GM21786 (cell line): ENCODE data around the gene SLC35D2.
"Not testable (repeated sequence)": the region's sequence is repeated elsewhere in the genome, so short reads cannot be mapped to it uniquely, and the experiment has no call there.

Experiments
- ATAC-seq: cut with Tn5 transposase; IDR thresholded peaks from one replicate; pipeline ENCODE4 v1.9.1; 2021; ENCODE audit not compliant: unreplicated experiment

SLC35D2 gene

DNA sequence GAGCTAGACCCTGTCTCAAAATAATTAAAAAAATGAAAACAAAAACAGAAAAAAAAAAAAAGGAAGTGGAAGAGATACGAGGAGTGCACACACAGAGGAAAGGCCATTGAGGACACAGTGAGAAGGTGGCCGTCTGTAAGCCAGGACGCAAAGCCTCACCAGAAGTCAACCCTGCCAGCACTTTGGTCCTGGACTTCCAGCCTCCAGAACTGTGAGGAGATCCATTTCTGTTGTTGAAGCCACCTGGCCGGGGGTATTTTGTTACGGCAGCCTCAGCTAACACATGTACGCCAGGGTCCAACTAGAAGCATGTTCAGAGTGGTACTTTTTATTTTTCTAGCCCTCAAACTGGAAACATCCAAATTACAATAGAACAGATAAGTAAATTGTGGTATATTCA is 21.8 kb downstream of the SLC35D2 start:
- ATAC-seq = no peak

DNA sequence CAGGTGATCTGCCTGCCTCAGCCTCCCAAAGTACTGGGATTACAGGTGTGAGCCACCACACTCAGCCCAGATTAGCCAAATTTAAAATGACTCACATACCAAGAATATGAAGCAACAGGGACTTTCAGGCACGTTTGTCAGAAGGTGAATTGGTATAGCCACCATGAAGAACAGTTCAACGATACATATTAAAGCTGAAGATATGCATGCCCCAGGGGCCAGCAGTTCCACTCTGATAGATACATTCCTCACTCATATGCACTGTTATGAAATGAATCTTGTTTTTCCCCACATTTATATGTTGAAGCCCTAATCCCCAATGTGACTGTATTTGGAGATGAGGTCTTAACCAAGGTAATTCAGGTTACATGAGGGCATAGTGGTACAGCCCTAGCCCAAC is 22.5 kb downstream of the SLC35D2 start:
- ATAC-seq = no peak

DNA sequence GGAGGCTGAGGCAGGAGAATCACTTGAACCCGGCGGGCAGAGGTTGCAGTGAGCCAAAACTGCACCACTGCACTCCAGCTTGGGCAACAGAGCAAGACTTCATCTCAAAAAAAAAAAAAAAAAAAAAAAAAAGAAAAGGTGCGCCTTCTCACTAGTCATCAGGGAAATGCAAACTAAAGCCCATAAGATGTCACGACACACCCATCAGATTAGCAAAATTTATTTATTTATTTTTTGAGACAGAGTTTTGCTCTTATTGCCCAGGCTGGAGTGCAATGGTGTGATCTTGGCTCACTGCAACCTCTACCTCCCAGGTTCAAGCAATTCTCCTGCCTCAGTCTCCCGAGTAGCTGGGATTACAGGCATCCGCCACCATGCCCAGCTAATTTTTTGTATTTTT is 23.0 kb downstream of the SLC35D2 start:
- not testable (repeated sequence) for ATAC-seq

DNA sequence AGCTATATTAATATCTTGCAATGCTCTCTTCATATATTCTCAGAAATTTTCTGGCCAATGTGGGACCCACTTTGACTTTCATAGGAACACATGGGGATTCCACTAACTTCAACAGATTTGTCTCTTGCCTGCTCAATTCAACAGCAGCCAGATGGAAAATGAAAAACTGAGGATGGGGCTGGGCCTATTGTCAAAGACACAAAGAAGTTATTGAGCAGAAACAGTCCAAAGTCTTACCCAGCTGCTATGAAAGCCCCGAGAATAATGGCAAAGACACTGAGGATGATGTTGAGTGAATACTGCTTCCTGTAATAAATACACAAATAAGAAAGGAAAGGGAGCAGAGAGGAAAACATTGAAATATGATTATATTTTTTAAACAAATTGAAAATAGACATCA is 32.6 kb downstream of the SLC35D2 start:
- no peak for ATAC-seq

DNA sequence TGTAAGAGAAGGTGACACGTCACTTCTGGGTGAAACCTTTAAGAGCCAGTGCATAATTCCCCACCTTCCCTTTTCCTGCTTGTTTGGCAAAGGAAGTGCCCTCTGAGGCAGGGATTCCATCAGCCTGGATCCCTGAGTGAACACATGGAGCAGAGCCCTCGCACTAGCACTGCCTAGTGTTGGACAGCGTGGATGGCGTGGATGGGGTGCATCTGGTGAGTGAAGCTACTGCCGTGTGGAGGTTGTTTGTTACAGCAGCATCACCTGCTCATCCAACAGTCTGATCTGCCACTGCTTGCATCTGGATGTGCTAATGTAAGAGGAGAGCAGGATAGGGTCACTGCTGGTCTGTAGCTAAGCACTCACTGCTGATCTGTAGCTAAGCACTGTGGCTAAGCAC is 35.2 kb downstream of the SLC35D2 start:
- ATAC-seq = no peak

DNA sequence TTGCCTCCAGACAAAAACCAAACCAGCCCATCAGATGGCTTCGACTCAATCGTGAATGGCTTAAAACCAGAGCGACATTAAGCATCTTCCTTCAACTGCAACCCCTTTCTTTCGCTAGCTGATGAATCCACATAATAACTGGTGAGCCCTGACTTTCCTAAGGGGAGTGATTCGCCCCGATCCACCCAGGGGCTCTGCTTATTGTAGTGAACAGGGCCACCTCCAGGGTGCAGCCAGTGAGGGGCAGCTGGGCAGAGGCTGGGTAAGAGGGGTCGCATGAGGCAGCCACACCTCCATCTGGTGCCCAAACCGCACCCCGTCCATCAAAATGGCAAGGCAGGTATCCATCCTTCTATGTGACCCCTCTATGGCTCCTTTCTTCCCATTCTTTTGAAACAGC is 38.0 kb downstream of the SLC35D2 start:
- ATAC-seq = no peak

DNA sequence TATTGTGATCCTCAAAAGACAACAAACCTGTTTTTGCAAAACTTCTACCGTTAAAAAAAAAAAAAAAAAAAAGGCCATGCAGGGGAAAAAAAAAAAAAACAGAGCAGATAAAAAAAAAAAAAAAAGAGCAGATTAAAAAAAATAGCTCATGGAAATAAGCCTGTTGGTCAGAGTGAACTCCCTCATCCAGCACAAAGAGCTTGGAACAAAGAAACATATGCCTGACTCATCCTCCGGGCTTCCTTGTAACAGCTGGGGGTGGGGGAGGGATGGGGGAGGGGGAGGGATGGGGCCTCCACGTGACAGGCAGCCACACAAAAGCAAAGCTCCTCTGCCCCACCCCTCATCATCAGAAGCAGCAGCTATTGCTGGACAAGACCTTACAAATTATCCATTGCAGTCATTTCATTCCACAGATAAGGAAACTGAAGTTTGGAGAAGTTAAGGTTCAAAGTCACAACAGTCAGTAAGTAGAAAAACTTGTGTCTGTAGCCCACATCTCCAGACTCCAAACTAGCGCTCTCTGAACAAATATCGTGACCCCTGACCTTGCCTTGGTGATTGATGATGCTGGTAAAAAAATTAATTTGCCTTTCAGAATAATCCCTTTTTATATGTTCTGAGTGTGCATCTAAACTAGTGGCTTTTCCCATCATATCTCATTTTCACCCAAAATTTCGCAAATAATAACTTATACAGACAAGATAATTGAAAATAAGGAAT is 38.9 kb downstream of the SLC35D2 start:
- ATAC-seq = no peak

DNA sequence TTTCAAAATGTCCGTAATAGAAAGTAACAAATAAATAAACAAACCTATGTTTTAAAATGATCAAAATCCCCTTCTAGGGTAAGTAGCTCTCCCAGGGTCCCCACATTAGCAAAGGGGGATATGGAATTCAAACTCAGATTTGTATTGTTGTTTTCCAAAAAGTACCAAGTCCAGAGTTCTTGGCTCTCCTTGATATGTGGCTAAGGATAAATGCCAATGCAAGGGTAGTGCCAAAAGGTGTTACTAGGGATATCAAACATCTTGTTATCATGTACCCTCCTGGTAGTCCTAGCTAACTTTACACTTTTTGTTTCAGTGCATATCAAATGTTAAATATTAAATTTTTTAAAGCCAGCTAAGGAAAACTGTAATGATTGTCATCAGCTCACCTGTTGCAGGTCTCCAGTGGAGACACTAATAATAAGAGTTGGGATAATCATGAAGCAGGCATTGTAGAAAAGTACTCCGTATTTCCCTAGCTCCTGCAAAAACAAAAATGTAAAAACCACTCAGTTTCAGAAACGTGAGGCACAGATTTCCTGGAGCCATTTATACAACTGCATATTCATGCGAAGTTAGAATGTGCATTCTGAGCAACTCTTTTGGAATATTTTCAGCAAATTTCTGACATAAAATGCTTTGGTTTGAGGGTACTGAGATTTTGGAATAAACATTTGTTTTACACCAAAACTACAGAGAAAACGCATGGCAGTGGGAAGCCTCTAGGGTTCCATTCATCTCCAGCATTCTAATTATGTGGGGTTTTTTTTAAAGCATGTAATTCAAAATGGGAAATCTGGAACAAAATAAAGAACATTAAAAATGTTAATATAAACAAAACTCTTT is 39.8 kb downstream of the SLC35D2 start:
- ATAC-seq = no peak

DNA sequence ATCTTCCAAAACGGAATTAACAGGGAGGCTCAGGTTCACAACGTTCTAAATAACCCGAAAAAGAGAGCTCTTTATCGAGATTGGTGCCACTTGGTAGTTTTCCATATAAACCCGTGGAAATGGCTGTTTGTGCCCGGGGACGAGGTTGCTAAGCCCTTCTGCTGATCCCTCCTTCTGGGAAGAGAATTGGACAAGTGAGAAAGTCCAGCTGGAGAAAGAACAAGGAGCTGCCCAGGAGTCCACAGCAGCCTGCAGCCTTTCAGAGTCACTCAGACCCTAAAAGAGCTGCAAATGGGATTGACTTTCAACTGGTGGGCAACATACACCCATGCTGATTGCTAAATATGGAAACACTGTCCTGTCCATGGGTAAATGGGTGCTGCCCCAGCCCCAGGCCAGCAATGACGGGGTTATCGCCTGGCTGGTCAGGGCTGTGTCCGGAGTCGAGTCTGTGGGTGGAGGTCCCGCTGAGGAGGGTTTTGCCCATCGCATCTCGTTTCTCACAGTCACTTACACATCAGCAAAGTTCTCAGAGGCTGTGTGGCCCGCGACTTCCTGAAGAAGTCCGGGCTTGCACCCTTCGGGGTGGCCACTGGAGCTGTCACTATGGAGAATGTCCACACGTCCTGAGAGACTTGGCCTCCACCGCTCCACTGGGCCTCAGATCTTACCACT is 40.8 kb downstream of the SLC35D2 start:
- ATAC-seq = no peak

DNA sequence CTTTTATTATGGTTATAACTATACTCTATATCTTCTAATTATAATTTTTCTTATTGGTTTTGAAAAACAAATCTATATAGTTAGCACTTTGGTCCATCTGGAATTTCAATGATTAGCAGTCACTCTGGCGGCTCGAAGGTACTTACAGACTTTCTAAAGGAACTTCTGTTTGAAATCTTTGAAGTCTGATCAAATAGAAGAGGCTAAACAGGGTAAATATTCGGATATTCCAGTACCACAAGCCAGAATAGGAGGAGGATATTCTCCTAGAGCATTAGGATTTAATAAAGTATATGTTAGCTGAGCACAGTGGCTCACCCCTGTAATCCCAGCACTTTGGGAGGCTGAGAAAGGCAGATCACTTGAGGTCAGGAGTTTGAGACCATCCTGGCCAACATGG is 42.8 kb downstream of the SLC35D2 start:
- ATAC-seq = no peak

DNA sequence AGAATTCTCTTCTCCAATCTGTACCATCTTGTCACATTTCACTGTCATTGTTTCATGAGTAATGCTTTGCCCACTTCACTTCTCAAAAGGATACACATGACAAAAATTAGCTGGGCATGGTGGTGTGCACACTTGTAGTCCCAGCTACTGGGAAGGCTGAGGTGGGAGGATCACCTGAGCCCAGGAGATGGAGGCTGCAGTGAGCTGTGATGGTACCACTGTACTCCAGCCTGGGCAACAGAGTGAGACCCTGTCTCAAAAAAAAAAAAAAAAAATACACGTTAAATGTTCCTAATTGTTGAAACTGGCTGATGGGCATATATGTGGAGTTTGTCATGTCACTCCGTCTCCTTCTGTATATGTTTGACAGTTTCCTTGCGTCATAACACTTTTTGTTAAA is 45.2 kb downstream of the SLC35D2 start:
- ATAC-seq = no peak

DNA sequence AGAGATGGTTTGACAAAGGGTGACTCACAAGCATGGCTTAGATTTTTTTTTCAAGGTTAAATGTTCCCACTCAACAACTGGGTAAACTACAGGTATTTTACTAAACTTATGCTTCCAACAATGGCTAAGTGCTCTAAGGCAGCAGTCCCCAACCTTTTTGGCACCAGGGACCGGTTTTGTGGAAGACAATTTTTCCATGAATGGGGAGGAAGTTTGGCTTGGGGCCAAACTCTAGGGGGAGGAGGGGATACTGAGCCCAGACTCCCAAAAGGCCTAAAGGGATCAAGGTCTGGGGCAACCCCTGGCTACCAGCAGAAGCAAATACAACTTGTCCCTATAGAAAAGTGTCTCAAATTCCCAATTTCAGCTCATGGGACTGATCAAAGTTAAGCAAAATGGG is 49.6 kb downstream of the SLC35D2 start:
- no peak for ATAC-seq

DNA sequence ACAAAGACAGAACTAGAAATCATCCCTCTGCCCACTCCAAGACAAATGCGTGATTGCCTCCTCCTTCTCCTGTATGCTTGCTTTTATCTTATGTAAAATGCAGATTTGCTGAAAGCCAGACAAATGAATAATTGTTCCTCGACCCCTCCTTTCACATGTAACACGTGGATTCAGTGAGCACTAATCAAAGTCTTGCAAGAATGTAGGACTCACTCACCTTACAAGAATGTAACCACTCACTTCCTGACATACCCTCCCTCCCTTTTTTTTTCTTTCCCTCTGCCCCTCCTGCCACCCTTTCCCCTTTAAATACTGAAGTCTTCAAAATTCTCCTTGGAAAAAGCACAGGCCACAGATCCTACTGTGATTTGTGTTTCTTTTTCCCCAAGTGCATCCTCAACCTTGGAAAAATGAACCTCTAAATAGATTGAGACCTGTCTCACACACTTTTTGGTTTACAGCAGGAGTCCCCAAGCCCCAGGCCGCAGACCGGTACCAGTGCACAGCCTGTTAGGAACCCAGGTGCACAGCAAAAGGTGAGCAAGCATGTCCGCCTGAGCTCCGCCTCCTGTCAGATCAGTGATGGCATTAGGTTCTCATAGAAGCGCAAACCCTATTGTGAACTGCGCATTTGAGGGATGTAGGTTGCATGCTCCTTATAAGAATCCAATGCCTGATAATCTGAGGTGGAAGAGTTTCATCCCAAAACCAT is 52.1 kb downstream of the SLC35D2 start:
- ATAC-seq = no peak

DNA sequence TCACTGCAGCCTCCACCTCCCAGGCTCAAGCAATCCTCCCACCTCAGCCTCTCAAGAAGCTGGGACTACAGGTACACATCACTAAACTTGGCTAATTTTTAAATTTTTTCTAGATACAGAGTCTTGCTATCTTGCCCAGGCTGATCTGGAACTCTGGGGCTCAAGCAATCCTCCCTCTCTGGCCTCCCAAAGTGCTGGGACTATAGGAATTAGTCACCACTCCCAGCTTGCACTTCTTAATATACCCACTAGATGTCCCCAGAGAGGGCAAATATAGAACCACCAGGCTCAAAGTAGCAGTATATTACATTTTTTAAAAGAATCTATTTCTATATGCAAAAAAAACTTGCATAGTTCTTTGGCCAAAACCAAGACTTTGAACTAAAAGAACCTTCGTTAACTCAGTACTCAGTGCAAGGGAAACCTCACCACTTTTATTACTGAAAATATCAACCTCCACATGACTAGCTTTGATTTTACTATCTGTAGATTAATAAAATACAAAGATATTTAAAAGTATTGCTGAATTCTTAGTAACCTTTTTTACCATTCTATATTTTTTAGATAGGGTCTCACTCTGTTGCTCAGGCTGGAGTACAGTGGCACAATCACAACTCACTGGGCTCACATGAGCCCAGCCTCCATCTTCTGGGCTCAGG is 55.7 kb downstream of the SLC35D2 start:
- ATAC-seq = peak; percentile 62

DNA sequence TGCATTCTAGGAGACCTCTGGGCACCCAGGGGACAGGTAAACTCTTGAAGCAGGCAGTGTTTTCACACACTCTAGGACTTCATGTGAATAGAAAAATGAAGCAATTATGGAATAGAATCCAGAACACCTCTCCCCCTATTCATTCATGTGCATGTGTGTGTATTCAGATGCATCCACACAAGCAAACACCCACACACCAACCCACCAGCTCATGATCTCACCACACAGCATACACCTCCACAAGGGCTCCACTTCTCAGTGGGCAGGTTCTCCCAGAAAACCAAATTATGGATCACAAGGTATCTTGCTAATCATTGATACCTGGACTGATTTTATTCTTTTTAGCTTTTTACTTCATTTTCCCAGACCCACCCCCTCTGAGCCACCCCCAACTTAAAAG is 60.3 kb downstream of the SLC35D2 start:
- no peak for ATAC-seq

DNA sequence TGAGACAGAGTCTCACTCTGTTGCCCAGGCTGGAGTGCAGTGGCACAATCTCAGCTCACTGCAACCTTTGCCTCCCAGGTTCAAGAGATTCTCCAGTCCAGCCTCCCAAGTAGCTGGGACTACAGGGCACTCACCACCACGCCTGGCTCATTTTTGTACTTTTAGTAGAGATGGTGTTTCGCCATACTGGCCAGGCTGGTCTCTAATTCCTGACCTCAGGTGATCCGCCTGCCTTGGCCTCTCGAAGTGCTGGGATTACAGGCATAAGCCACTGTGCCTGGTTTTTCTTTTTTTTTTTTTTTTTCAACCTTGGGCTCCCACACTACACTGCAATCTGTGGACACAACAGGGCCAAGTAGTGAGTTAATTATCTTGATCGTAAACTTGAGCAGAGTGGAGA is 60.8 kb downstream of the SLC35D2 start:
- not testable (repeated sequence) for ATAC-seq

DNA sequence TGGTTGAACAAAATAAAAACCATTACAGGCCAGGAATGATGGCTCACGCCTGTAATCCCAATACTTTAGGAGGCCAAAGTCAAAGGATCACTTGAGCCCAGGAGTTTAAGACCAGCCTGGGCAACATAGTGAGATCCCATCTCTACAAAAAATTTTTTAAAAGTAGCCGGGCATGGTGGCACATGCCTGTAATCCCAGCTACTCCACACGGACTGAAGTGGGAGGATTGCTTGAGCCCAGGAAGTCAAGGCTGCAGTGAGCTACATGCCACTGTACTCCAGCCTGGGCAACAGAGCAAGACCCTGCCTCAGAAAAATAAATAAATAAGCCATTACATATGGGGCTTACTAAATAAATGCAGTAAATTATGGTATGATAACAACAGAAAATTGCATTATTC is 61.3 kb downstream of the SLC35D2 start:
- ATAC-seq = not testable (repeated sequence)

DNA sequence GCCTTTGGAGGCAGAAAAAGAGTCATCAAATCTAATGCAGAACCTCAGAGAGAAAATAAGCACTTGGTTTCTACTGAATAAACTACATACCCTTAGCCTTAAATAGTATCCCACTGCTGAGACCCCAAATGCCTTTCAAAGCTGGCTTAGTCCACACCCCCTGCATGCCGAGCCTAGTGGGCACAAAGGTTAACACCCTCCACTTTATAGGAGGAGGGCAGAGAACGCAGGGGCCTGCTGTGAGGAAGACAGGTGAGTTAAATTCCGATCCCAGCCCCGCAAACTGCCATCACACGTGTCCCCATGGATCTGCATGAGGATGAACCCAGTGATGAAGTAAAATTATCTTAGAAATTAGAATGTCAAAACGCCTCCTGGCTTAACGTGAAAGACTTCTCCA is 62.0 kb downstream of the SLC35D2 start:
- no peak for ATAC-seq

DNA sequence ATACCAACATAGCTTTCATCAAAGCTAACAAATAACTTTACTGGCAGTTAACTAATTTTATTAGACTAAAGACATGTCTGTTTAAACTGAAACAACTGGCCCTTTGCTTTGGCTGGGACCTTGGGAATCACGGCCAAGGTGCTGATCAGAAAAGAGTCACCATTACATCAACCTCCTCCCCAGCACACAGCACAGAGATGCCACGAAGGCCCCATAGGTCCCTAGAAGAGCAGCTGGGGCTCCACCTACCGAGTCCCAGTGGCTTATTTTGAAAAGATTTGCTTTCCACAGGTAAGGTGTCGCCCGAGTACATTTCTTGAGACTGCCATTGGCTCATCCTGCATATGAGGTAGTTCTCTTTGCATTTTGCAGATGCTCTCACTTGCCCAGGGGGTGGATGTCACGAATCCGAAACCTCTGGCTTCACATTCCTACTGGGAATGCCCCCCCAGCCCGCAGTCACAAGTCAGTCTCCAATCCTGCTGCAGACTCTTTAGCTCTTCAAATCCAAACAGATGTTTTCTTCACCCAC is 62.7 kb downstream of the SLC35D2 start:
- ATAC-seq = no peak

DNA sequence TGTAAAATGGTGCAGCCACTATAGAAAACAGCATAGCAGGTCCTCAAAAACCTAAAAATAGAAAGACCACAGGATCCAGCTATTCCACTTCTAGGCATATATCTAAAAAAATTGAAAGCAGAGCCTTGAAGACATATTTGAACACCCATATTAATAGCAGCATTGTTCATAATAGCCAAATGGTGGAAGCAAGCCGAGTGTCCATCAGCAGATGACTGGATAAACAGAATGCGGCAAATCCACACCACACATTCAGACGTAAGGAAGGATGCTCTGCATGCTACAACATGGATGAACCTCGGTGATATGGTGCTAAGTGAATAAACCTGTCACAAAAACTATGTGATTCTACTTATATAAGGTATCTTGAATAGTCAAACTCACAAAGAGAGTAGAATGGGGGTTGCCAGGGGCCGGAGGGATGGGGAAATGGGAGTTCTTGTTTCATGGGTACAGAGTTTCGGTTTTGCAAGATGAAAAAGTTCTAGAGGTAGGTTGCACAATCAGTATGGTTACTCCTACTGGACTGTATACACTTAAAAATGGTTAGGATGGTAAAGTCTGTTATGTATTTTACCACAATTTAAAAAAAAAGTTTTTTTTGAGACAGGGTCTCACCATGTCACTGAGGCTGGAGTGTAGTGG is 64.5 kb downstream of the SLC35D2 start:
- no peak for ATAC-seq
